GM12891 (cell line): ENCODE results near the gene MIA.

Experiments
- POLR2A ChIP-seq: IDR thresholded peaks from 2 replicates; pipeline ENCODE4 v1.6.1; 2011; ENCODE audit warnings: low read depth, low read length, control low read depth
- POLR2AphosphoS5 ChIP-seq: IDR thresholded peaks from 2 replicates; pipeline ENCODE4 v1.6.1; 2011; ENCODE audit warnings: low read depth, low read length, control low read depth
- SPI1 ChIP-seq: IDR thresholded peaks from 2 replicates; pipeline ENCODE4 v1.6.1; 2011; ENCODE audit warnings: low read depth, low read length, control low read depth
- TAF1 ChIP-seq: IDR thresholded peaks from 2 replicates; pipeline ENCODE4 v1.6.1; 2011; ENCODE audit warnings: low read depth, low read length, control low read depth

GRCh38 chr19:40740747-40741146 lies 34.6 kb upstream of the MIA start:
- TF ChIP-seq POLR2A (no peak), POLR2AphosphoS5 (no peak), TAF1 (no peak), SPI1 (no peak)
